Hematopoietic multipotent progenitor cell treated with erythropoietin and hydrocortisone succinate and interleukin-3 and kit ligand, for 17 days (in vitro differentiated cells): ENCODE results near the gene PTPN21.

Source experiments
- DNase-seq: peaks from one replicate; pipeline ENCODE4 v3.0.0-alpha.2; 2015; ENCODE audit warnings: low spot score

The PTPN21 gene

GRCh38 chr14:88554457-88555286 lies at the start of gene PTPN21:
Gene PTPN21, minus strand, starts transcription at chr14:88555007. Its CDS starts 4,590 bp downstream, at chr14:88550417.
- DNase-seq: no peak

GRCh38 chr14:88604212-88604611 lies 49.4 kb upstream of the PTPN21 start:
- DNase-seq: no peak

DNA sequence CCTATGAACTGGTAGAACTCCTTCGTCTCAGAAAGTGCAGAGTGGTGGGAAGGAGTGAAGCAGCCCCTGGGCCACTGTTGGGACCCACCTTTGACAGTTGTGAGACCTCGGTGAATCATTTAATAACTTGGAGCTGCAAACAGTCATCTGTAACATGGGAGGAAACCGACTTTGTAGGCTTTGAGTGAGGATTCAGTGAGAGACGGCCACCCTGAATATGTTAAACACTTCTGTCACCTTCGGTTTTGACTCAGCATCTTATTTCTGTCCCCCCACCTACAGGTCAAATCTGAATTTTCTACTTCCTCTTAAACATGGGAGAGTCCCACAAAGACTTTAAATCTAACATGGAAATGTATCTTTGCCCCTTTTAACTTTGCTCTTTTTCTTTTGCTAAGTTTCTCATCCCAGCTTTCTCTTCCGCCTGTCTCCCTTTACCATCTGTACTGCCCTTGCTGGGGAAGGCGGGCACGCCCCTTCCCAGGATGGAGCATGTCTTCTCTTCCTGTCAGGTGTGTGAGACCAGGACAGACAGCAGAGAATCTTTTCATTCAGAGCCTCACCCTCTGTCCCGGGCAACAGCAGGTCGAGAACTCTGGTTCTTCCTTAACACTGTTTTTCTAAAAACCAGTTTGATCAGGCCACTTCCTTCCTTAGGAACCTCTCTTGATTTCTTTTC lies 45.1 kb upstream of the PTPN21 start:
- no peak for DNase-seq

DNA sequence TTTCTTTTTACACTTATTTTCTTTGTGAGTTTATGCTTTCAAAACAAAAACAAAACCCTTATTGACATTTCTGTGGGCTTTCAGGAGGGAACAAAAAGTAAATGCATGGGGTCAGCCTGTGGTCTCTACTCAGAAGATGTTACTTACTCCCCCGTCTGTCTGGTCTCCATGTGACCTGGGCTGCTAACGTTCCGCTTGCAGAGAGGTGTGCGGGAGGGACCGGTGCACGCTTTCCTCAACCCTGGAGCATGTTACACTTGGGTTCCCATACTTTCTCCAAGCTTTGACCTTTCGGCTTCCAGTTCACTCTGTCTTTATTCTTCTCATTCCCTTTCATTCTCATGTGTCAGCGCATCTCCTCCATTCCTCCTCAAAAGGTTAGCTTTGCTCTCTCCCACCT lies 44.5 kb upstream of the PTPN21 start:
- DNase-seq: no peak

DNA sequence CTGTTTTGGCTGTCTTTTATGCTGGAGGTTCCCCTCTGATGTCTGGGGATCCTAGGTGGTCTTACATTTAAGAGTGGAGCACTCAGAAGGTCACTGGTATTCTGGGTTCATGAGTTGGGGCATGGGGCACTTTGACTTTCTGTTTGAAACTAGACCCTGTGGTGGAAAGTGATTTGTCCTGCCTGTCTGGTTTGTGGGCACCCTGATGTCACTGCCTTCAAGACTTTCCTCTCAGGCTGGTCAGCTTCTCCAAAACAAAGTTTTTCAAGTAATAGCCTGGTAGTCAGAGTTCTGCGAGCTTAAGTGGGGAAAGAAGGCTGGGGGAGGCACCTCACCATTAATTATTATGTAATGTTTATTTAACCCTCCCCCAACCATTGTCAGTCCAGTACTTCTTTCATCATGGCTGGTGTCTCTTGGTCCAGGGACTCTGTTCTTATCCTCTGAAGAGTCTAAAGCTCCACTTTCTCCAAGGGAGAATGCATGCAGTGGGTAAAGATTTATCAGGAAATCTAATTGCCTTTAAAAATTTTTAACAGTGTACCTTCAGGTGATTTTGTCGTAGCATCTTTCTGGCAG lies 43.4 kb upstream of the PTPN21 start:
- no peak for DNase-seq

DNA sequence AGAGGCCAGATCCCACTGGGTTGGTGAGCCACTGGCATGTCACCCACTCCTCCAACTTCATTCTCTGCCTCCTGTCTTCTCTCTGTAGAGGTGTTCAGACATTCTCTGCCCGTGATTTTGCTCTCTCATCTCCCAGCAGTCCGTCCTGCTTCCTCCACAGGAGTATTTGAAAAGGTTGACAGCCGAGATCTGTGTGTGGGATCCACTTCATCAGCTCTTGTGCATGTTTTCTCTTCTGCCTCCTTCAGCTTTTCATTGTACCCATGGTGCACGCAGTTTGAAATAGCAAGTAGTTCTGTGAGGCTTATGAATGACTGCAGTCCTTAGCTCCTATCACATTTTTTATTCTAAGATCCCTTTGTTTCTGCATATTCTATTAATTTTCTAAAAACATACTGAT lies 42.8 kb upstream of the PTPN21 start:
- DNase-seq: no peak

DNA sequence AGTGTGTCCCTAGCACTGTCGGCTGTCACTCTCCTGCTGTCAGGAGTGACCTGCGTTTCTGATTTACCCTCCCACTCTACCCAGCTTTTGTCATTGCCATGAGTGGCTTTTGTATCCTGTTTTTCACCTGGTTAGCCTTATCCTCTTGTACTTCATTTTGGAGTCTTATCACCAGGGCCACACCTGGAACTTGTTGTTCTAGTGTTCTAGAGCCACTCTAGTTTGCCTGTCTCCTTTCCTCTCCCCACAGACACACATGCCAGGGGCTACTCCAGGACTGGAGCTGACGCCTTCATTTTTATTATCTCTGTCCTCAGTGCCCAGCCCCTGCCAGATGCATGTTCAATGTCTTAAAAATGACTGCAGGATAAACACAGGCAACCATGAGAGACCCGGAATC lies 42.2 kb upstream of the PTPN21 start:
- no peak for DNase-seq

GRCh38 chr14:88592031-88592430 lies 37.2 kb upstream of the PTPN21 start:
- no peak for DNase-seq

DNA sequence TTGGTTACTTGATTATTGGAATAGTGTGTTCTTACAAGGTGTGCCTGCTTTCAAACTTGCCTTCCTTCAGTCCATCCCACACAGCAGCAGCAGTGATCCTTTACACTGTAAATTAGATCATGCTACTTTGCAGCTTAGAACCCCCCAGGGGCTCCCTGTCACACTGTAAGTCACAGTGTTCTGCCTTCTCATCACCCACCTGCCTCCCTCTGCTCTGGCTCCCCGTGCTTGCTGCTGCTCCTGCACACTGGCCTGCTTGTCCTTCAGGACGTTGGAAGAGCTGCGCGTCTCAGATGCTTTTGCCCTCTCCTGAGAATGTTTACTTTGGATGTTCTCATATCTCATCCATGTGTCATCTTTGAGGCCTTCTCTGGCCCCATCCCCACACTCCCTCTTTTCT lies 35.4 kb upstream of the PTPN21 start:
- no peak for DNase-seq

DNA sequence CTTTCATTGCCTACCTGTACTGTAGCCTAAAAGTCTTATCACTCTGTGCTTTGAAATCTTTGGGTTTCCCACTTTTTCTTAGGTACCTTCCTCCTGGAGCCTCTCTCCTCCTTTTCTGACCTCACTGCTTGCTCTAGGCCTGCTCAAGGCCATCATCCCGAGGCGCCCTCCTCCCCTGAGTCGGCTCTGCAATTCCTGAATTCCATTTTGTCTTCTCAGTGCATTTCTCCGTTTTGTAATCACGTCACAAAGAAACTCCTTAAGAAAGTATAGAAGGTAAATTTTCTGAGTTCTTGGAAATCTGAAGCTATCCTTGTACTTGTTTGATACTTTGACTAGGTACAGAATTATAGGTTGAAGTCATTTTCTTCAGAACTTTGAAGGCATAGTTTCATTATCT lies 33.3 kb upstream of the PTPN21 start:
- no peak for DNase-seq

GRCh38 chr14:88584451-88584850 lies 29.6 kb upstream of the PTPN21 start:
- no peak for DNase-seq

- DNase-seq: no peak
These were observed 21.4 kb upstream of the PTPN21 start for GRCh38 chr14:88576222-88576621.

- no peak for DNase-seq
These were observed 17.3 kb upstream of the PTPN21 start for GRCh38 chr14:88572117-88572516.

DNA sequence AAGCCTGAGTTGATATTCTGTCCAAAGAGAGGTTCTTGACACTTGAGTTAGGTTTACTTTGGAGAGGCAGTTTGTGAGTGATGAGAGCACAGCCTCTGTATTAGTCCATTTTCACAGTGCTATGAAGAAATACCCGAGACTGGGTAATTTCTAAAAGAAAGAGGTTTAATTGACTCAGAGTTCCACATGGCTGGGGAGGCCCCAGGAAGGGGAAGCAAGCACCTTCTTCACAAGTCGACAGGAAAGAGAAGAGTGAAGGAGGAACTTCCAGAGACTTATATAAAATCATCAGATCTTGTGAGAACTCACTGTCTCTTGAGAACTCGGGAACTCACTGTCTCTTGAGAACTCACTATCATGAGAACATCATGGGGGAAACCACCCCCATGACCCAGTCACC lies 13.4 kb upstream of the PTPN21 start:
- no peak for DNase-seq

- DNase-seq: no peak
These were observed 10.6 kb upstream of the PTPN21 start for GRCh38 chr14:88565427-88565826.

DNA sequence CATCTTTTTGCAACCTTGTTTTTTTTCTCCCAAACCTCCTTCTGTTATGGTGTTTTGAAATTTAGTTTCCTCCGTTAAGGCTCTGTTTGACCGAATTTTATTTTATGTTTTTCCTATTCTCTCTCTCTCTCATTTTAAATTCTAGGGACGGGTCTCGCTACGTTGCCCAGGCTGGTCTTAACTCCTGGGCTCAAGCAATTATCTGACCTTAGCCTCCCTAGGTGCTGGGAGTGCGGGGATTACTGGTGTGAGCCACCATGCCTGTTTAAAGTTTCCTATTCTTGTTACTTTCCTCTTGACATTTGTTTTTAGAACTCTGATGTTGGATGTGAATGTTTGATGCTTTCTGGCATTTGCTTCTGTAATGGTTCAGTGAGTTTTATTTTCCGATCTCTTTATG lies 9.0 kb upstream of the PTPN21 start:
- DNase-seq: no peak

DNA sequence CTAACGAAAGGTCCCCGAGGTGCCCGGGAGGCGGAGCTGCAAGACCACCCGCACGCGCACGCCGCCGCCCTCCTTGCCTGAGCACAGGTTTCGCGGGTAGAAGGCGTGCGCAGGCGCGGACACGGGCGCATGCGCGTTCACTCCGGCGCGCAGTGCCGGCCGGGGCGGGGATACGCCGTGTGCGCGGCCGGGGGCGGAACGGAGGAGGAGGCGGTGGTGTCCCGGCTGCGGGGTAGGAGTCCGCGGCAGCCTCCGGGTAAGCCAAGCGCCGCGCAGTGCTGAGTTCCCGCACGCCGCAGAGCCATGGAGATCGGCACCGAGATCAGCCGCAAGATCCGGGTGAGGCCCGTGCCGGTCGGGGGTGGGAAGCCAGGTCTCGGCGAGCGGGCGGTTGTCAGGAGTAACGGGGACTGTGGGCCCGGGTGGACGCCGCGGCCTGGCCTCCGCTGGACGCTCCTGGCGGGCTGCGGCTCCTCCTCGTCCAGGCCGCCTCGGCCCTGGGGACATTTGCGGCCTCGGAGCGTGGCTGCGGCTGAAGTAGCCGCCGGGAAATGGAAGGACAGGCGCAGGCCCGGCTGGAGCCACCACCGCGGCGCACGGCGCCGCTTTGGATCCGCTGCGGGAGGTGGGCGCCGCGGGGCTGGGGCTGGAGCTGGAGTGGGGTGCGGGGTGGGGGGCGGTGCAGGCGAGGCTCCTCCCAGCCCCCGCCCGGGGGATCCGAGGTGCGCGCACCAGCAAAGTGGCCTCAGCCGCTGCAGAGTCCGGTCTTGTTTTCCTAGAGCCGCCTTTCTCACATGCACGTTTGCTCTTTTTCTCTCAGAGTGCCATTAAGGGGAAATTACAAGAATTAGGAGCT lies 8.3 kb upstream of the PTPN21 start, which contains the start of gene ZC3H14:
Gene ZC3H14 (plus strand): TSS at position 207 of the 856 bp plus-strand sequence. CDS start 97 bp downstream, at position 304.
- DNase-seq: peak; percentile 77

DNA sequence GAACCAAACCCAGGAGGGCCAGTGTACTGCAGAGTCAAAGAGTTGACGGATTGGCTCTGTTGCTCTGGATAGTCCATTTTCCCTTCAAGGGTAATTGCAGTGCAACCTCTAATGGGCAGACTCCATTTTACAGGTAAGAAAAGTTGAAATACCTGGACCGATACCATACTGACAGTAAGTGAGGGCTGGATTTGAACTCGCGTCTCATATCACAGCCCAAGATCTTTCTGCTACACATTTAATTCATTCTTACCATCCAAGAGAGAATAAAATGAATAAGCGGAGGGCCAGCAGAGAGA lies 7.7 kb upstream of the PTPN21 start:
- no peak for DNase-seq

DNA sequence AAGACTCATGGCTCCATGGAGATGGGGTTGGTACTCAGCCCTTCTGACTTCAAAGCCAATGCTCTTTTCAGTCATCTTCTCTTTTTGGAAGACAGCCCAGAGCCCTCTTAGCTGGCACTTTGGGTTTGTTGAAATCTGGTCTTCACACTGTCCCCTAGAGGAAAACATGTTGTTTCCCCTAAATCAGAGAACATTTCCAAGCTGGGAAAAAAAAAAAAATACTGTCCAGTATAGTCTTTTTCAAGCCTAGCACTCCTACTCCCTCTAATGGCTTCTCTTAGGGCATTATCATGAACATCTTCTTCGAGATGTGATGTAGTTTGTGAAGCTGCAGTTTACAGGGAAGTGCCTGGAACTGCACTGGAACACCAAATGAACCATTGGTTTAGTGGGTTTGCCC lies 5.0 kb upstream of the PTPN21 start:
- DNase-seq: no peak

DNA sequence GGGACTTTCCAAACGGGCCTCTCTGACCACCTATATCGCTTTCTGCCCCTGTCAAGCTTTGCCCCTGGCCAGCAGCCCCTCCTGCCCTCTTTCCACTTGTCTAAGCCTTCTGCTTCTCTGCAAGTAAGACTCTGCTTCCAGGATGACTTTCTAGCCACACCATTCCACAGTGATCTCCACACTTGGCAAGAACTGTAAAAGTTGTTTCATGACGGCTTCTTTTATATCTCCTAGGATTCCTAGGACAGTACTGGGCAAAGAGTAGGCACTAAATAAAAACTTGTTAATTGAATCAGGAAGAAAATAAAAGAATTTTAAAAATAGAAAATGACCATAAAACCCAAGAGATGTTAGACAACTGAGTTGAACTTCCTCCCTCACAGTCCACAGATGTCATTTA lies 1.8 kb upstream of the PTPN21 start:
- no peak for DNase-seq

- no peak for DNase-seq
These were observed 836 bp downstream of the PTPN21 start for GRCh38 chr14:88553886-88554456.

DNA sequence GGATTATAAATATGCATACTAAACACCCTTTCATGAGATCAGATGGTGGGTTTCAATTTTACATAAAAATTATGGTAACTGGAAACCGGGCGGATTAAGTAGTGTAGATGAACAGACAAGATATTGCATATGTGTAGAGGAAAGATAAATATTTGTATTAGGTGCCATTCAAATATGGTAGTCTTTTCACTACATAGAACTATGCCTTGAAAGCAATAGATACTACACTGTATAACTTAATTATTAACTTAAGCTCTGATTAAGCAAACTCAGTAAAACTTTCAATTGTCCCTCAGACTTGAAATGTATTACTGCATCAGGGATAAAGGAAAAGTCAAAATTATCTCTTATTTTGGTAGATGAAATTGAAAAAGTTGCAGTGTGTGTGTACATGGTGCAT lies 1.9 kb downstream of the PTPN21 start:
- DNase-seq: no peak
